ENCODE results near the gene QKI.
"Not testable (repeated sequence)": the region's sequence is repeated elsewhere in the genome, so short reads cannot be mapped to it uniquely, and the experiment has no call there.

DNA sequence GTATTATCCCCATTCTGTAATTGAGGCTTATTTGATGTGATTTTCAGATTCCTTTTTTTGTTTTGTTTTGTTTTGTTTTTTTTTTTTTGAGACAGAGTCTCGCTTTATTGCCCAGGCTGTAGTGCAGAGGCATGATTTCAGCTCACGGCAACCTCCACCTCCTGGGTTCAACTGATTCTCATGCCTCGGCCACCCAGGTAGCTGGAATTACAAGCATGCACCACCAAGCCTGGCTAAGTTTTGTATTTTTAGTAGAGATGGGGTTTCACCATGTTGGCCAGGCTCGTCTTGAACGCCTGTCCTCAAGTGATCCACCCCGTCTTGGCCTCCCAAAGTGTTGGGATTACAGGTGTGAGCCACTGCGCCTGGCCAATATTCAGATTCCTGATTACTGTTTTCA is 62.4 kb downstream of the QKI start:
- TF ChIP-seq, protein P1, sequence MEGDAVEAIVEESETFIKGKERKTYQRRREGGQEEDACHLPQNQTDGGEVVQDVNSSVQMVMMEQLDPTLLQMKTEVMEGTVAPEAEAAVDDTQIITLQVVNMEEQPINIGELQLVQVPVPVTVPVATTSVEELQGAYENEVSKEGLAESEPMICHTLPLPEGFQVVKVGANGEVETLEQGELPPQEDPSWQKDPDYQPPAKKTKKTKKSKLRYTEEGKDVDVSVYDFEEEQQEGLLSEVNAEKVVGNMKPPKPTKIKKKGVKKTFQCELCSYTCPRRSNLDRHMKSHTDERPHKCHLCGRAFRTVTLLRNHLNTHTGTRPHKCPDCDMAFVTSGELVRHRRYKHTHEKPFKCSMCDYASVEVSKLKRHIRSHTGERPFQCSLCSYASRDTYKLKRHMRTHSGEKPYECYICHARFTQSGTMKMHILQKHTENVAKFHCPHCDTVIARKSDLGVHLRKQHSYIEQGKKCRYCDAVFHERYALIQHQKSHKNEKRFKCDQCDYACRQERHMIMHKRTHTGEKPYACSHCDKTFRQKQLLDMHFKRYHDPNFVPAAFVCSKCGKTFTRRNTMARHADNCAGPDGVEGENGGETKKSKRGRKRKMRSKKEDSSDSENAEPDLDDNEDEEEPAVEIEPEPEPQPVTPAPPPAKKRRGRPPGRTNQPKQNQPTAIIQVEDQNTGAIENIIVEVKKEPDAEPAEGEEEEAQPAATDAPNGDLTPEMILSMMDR (IDR thresholded peaks at IDR 0.05; ENCODE audit: low read depth, low read length), result not testable (repeated sequence)
- TF ChIP-seq MYC (IDR thresholded peaks at IDR 0.05; ENCODE audit: low read depth, low read length), result not testable (repeated sequence)
